SHP77 (cell line): ENCODE measurements around the gene FFAR3.

ENCODE experiments used
- DNase-seq, 2 experiments: peaks; one replicate each; lab custom pipeline; 2025; lab: John Stamatoyannopoulos, UW

FFAR3 gene

GRCh38 chr19:35403116-35403760, 45.0 kb downstream of the FFAR3 start:
- DNase-seq: no peak

- no peak for DNase-seq
Observed at GRCh38 chr19:35404879-35405622, 46.8 kb downstream of the FFAR3 start.

- no peak for DNase-seq
Observed at GRCh38 chr19:35407619-35408018, 49.4 kb downstream of the FFAR3 start.

DNA sequence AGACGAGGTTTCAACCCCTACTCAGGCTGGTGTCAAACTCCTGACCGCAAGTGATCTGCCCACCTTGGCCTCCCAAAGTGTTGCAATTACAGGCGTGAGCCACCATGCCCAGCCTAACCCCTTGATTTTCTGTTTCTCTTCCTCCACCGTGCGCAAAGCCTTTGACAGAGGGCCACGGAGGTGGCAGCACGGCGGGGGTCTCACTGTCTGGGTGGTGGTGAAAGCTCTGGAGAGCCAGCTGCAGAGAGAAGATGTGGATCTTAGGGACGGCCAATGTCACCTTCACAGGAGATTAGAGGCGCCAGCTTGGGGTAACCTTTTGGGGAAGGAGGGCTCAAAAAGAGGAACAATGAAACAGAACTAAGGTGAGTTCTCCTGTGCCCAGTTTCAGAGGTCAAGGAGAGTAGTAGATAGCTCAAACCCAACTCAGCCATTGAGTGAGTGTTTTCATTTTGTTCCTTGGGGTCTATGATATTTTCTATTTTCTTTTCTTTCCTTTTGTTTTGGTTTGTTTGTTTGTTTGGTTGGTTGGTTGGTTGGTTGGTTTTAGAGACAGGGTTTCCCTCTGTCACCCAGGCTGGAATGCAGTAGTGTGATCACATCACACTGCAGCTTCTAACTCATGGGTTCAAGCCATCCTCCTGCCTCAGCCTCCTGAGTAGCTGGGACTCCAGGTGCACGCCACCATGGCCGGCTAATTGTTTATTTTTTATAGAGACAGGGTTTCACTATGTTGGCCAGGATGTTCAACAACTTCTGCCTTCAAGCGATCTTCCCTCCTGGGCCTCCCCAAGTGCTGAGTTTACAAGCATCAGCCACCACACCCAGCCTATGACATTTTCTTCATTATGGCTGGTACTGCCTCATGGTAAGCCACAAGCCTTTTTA, 50.3 kb downstream of the FFAR3 start:
- no peak for DNase-seq

DNA sequence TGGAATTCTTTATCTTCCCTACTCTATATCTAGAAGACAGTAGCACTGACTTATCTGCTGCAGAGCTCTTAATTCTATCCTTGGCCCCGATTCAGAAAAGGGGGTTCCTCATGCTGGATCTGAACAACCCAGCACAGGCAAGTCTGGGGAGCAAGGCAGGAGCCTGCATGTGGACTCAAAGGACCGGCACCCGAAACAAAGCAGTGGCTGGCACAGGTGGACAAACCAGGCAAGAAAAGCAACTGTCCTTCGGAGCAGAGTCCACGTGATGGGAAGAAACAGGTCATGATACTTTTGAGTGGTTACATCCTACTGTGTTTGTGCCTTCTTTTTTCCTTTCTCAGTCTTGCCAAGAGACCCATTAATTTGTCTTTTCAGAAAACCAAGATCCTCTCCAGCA, 50.9 kb downstream of the FFAR3 start:
- DNase-seq: no peak
